ENCODE results near the gene MBNL1.

- TF ChIP-seq CTCF (IDR thresholded peaks at IDR 0.05; ENCODE audit: low read length) (no peak), EZH2phosphoT487 (IDR thresholded peaks at IDR 0.05; ENCODE audit: low read length) (no peak)
These were observed 228.7 kb downstream of the MBNL1 start for GRCh38 chr3:152497457-152497856.
